NAMALWA (cell line): ENCODE results near the gene SULF2.

Experiments
- DNase-seq: peaks from one replicate; pipeline ENCODE4 v3.0.0-alpha.2; 2015; ENCODE audit warnings: low spot score

Gene SULF2

GRCh38 chr20:47711046-47711752 is 74.1 kb downstream of the SULF2 start:
- DNase-seq, result no peak

GRCh38 chr20:47710665-47711045 is 74.6 kb downstream of the SULF2 start:
- DNase-seq, result no peak

GRCh38 chr20:47708953-47709833 is 76.1 kb downstream of the SULF2 start:
- DNase-seq, result no peak

- DNase-seq, result no peak
These were observed 77.0 kb downstream of the SULF2 start for GRCh38 chr20:47708140-47708807.

GRCh38 chr20:47706345-47706744 is 78.9 kb downstream of the SULF2 start:
- no peak for DNase-seq

- DNase-seq, result no peak
These were observed 79.8 kb downstream of the SULF2 start for GRCh38 chr20:47705497-47705856.

GRCh38 chr20:47704746-47705496 is 80.4 kb downstream of the SULF2 start:
- no peak for DNase-seq

GRCh38 chr20:47703748-47704147 is 81.5 kb downstream of the SULF2 start:
- no peak for DNase-seq

- DNase-seq, result no peak
These were observed 83.7 kb downstream of the SULF2 start for GRCh38 chr20:47701612-47702011.

- DNase-seq, result no peak
These were observed 85.0 kb downstream of the SULF2 start for GRCh38 chr20:47700327-47700726.

- DNase-seq, result no peak
These were observed 85.5 kb downstream of the SULF2 start for GRCh38 chr20:47699818-47700217.

GRCh38 chr20:47698142-47698541 is 87.1 kb downstream of the SULF2 start:
- DNase-seq, result no peak

GRCh38 chr20:47696856-47697255 is 88.4 kb downstream of the SULF2 start:
- no peak for DNase-seq

- DNase-seq, result no peak
These were observed 91.1 kb downstream of the SULF2 start for GRCh38 chr20:47694021-47694818.

- DNase-seq, result no peak
These were observed 93.7 kb downstream of the SULF2 start for GRCh38 chr20:47691625-47692024.

- DNase-seq, result no peak
These were observed 95.5 kb downstream of the SULF2 start for GRCh38 chr20:47689731-47690130.

- DNase-seq, result no peak
These were observed 96.6 kb downstream of the SULF2 start for GRCh38 chr20:47688385-47689381.

- DNase-seq, result no peak
These were observed 97.9 kb downstream of the SULF2 start for GRCh38 chr20:47687095-47687987.

GRCh38 chr20:47686545-47686944 is 98.7 kb downstream of the SULF2 start:
- DNase-seq, result no peak
